ENCODE results near the gene WNT5B. TPM values are rescaled to one million over a fixed set of nuclear protein-coding genes. Genes with fewer than 3 reads are reported as not detected.

Gene WNT5B
- total and polyA plus RNA-seq, 5 donors from 2014 or later: not detected

- no peak overlapping the region for H3K27ac Mint-ChIP-seq
- Histone ChIP-seq H3K4me1 (ENCODE audit: control insufficient read depth, insufficient read depth, low read length, poor library complexity, severe bottlenecking) (peaks cover 7% of the 10 kb centered on the region), H3K36me3 (ENCODE audit: control insufficient read depth, insufficient read depth, low read length) (no peaks in the 10 kb centered on the region), H3K27ac (ENCODE audit: insufficient read depth, low read length, poor library complexity, severe bottlenecking) (no peak overlapping the region), H3K9me3 (ENCODE audit: control insufficient read depth in 2 of 2, low read length in 2 of 2) (no peaks in the 10 kb centered on the region), H3K27me3 (ENCODE audit: control insufficient read depth, insufficient read depth, low read length) (no peaks in the 10 kb centered on the region), H3K4me3 (ENCODE audit: low read depth, low read length) (no peak overlapping the region)
- H3K27me3 Mint-ChIP-seq: peaks cover 29% of the 10 kb centered on the region
- H3K36me3 Mint-ChIP-seq: no peaks in the 10 kb centered on the region
- no peaks in the 10 kb centered on the region for H3K9me3 Mint-ChIP-seq
- H3K4me1 Mint-ChIP-seq: peaks cover 4 to 8% (median 6%) of the 10 kb centered on the region in 4 donors
- ATAC-seq (ENCODE audit: low read depth in 2 of 2) (no peak), DNase-seq (no peak)
- no peak overlapping the region for H3K4me3 Mint-ChIP-seq
Observed at GRCh38 chr12:1610072-1610643, 18.9 kb upstream of the WNT5B start.

DNA sequence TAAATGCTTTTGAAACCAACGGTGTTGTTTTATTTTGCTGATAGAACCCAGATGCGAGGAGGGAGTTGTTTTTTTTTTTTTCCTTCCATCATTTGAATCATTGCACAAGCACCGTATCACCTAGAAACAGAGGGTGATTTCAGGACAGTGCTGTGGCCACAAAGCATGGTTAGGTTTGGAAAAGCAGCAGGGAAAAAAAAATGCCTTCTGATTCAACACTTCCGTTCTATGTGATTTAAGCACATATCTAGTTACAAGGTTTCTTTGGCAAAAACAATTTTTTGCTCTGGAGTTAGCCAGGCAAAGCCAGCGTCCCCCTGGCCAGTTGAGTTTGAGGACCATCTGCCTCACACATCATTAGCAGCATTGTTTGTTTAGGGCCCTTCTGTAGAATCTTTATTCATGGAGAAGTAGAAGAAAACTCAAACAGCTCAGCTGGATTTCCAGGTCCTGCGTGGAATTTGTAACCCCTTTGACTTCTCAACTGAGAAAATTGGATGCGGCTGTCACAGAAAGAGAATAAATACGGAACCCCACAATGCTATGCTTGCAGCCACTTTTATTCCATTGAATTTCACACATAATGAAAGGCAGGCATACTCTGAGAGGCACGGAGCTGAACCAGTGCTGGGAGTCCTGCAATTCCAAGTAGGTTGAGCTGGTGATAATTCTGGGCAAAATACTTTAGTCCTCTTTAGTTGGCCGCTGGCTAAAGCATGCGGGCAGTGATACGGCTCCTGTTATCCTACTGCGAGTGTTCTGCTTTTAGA lies 17.0 kb upstream of the WNT5B start:
- Mint-ChIP-seq H3K4me3 (no peak overlapping the region), H3K27ac (no peak overlapping the region)

GRCh38 chr12:1613860-1614259 lies 15.2 kb upstream of the WNT5B start:
- H3K27ac ChIP-seq (ENCODE audit: insufficient read depth, low read length, poor library complexity, severe bottlenecking): no peak overlapping the region
- no peaks in the 10 kb centered on the region for H3K36me3 ChIP-seq (ENCODE audit: control insufficient read depth, insufficient read depth, low read length)
- Mint-ChIP-seq H3K4me3 (no peak overlapping the region), H3K9me3 (no peaks in the 10 kb centered on the region), H3K36me3 (no peaks in the 10 kb centered on the region), H3K27ac (no peak overlapping the region), H3K27me3 (peaks cover 25% of the 10 kb centered on the region), H3K4me1 (no peaks in the 10 kb centered on the region)
- no peak overlapping the region for H3K4me3 ChIP-seq (ENCODE audit: low read depth, low read length)
- ATAC-seq (ENCODE audit: low read depth in 2 of 2): no peak
- DNase-seq: no peak
- no peaks in the 10 kb centered on the region for H3K9me3 ChIP-seq (ENCODE audit: control insufficient read depth in 2 of 2, low read length in 2 of 2)
- no peaks in the 10 kb centered on the region for H3K27me3 ChIP-seq (ENCODE audit: control insufficient read depth, insufficient read depth, low read length)
- no peaks in the 10 kb centered on the region for H3K4me1 ChIP-seq (ENCODE audit: control insufficient read depth, insufficient read depth, low read length, poor library complexity, severe bottlenecking)

More for the DNA sequence above, 17.0 kb upstream of the WNT5B start:
- peaks cover 30% of the 10 kb centered on the region for H3K27me3 Mint-ChIP-seq
- H3K27ac ChIP-seq (ENCODE audit: insufficient read depth, low read length, poor library complexity, severe bottlenecking): no peak overlapping the region
- H3K36me3 ChIP-seq (ENCODE audit: control insufficient read depth, insufficient read depth, low read length): no peaks in the 10 kb centered on the region
- no peaks in the 10 kb centered on the region for H3K4me1 Mint-ChIP-seq
- H3K27me3 ChIP-seq (ENCODE audit: control insufficient read depth, insufficient read depth, low read length): no peaks in the 10 kb centered on the region
- H3K4me3 ChIP-seq (ENCODE audit: low read depth, low read length): no peak overlapping the region
- no peaks in the 10 kb centered on the region for H3K9me3 Mint-ChIP-seq
- H3K9me3 ChIP-seq (ENCODE audit: control insufficient read depth in 2 of 2, low read length in 2 of 2): no peaks in the 10 kb centered on the region
- H3K36me3 Mint-ChIP-seq: no peaks in the 10 kb centered on the region
- no peaks in the 10 kb centered on the region for H3K4me1 ChIP-seq (ENCODE audit: control insufficient read depth, insufficient read depth, low read length, poor library complexity, severe bottlenecking)
- DNase-seq: no peak
- no peak for ATAC-seq (ENCODE audit: low read depth in 2 of 2)

DNA sequence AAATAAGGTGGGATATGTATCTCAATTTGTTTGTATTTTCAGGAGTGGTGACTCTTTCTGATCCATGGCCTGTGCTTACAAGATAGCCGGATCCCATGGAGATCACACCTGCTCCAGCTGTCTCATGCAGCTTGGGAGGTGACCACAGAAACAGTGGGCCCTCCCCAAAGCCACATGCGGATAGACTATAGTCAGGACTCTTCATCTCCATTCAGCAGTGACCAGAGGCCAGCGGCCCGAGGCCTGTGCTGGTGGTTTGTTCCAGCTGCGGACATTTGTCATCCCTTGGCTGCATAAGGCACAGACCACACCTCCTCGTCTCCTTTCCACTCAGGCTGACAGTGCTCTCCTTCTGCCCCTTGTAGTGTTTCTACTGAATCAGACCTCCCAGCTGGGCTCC lies 14.7 kb upstream of the WNT5B start:
- Histone ChIP-seq H3K9me3 (ENCODE audit: control insufficient read depth in 2 of 2, low read length in 2 of 2) (no peaks in the 10 kb centered on the region), H3K27me3 (ENCODE audit: control insufficient read depth, insufficient read depth, low read length) (no peaks in the 10 kb centered on the region), H3K4me1 (ENCODE audit: control insufficient read depth, insufficient read depth, low read length, poor library complexity, severe bottlenecking) (no peaks in the 10 kb centered on the region), H3K4me3 (ENCODE audit: low read depth, low read length) (no peak overlapping the region), H3K36me3 (ENCODE audit: control insufficient read depth, insufficient read depth, low read length) (no peaks in the 10 kb centered on the region), H3K27ac (ENCODE audit: insufficient read depth, low read length, poor library complexity, severe bottlenecking) (no peak overlapping the region)
- H3K27ac Mint-ChIP-seq: no peak overlapping the region
- ATAC-seq (ENCODE audit: low read depth in 2 of 2) (no peak), DNase-seq (no peak)
- H3K4me1 Mint-ChIP-seq: no peaks in the 10 kb centered on the region
- H3K9me3 Mint-ChIP-seq: no peaks in the 10 kb centered on the region
- no peaks in the 10 kb centered on the region for H3K36me3 Mint-ChIP-seq
- no peak overlapping the region for H3K4me3 Mint-ChIP-seq
- peaks cover 25% of the 10 kb centered on the region for H3K27me3 Mint-ChIP-seq

GRCh38 chr12:1616233-1617066 lies 12.6 kb upstream of the WNT5B start:
- Histone ChIP-seq H3K4me1 (ENCODE audit: control insufficient read depth, insufficient read depth, low read length, poor library complexity, severe bottlenecking) (no peaks in the 10 kb centered on the region), H3K27ac (ENCODE audit: insufficient read depth, low read length, poor library complexity, severe bottlenecking) (no peak overlapping the region), H3K4me3 (ENCODE audit: low read depth, low read length) (no peak overlapping the region), H3K36me3 (ENCODE audit: control insufficient read depth, insufficient read depth, low read length) (no peaks in the 10 kb centered on the region), H3K9me3 (ENCODE audit: control insufficient read depth in 2 of 2, low read length in 2 of 2) (no peaks in the 10 kb centered on the region), H3K27me3 (ENCODE audit: control insufficient read depth, insufficient read depth, low read length) (no peaks in the 10 kb centered on the region)
- ATAC-seq (ENCODE audit: low read depth in 2 of 2) (no peak), DNase-seq (no peak)
- Mint-ChIP-seq H3K36me3 (no peaks in the 10 kb centered on the region), H3K4me1 (no peaks in the 10 kb centered on the region), H3K9me3 (no peaks in the 10 kb centered on the region), H3K27me3 (peaks cover 25% of the 10 kb centered on the region), H3K4me3 (no peak overlapping the region), H3K27ac (no peak overlapping the region)

- no peaks in the 10 kb centered on the region for H3K9me3 Mint-ChIP-seq
- peaks cover 26% of the 10 kb centered on the region for H3K27me3 Mint-ChIP-seq
- Histone ChIP-seq H3K4me3 (ENCODE audit: low read depth, low read length) (no peak overlapping the region), H3K36me3 (ENCODE audit: control insufficient read depth, insufficient read depth, low read length) (no peaks in the 10 kb centered on the region), H3K27me3 (ENCODE audit: control insufficient read depth, insufficient read depth, low read length) (no peaks in the 10 kb centered on the region), H3K4me1 (ENCODE audit: control insufficient read depth, insufficient read depth, low read length, poor library complexity, severe bottlenecking) (no peaks in the 10 kb centered on the region), H3K9me3 (ENCODE audit: control insufficient read depth in 2 of 2, low read length in 2 of 2) (no peaks in the 10 kb centered on the region), H3K27ac (ENCODE audit: insufficient read depth, low read length, poor library complexity, severe bottlenecking) (no peak overlapping the region)
- no peak for ATAC-seq (ENCODE audit: low read depth in 2 of 2)
- no peak overlapping the region for H3K4me3 Mint-ChIP-seq
- H3K27ac Mint-ChIP-seq: no peak overlapping the region
- peaks cover 0 to 2% (median 0%) of the 10 kb centered on the region in 4 donors for H3K4me1 Mint-ChIP-seq
- no peak for DNase-seq
- H3K36me3 Mint-ChIP-seq: no peaks in the 10 kb centered on the region
Observed at GRCh38 chr12:1618489-1618888, 10.5 kb upstream of the WNT5B start.

- H3K27me3 ChIP-seq (ENCODE audit: control insufficient read depth, insufficient read depth, low read length): no peaks in the 10 kb centered on the region
- peaks cover 0 to 2% (median 0%) of the 10 kb centered on the region in 4 donors for H3K4me1 Mint-ChIP-seq
- H3K4me3 Mint-ChIP-seq: no peak overlapping the region
- no peak for ATAC-seq (ENCODE audit: low read depth in 2 of 2)
- H3K4me1 ChIP-seq (ENCODE audit: control insufficient read depth, insufficient read depth, low read length, poor library complexity, severe bottlenecking): no peaks in the 10 kb centered on the region
- H3K9me3 Mint-ChIP-seq: no peaks in the 10 kb centered on the region
- no peak overlapping the region for H3K27ac Mint-ChIP-seq
- H3K36me3 Mint-ChIP-seq: no peaks in the 10 kb centered on the region
- H3K9me3 ChIP-seq (ENCODE audit: control insufficient read depth in 2 of 2, low read length in 2 of 2): no peaks in the 10 kb centered on the region
- no peak overlapping the region for H3K27ac ChIP-seq (ENCODE audit: insufficient read depth, low read length, poor library complexity, severe bottlenecking)
- no peak for DNase-seq
- no peak overlapping the region for H3K4me3 ChIP-seq (ENCODE audit: low read depth, low read length)
- no peaks in the 10 kb centered on the region for H3K36me3 ChIP-seq (ENCODE audit: control insufficient read depth, insufficient read depth, low read length)
- H3K27me3 Mint-ChIP-seq: peaks cover 22% of the 10 kb centered on the region
Observed at GRCh38 chr12:1619159-1619558, 9.9 kb upstream of the WNT5B start.
